RWPE1 (cell line): ENCODE measurements around the gene SPX.

Source experiments
- CTCF ChIA-PET: fragments of 350-600 bp; sonication (Branson Sonifier 250); formaldehyde crosslinking; extraction: SDS; loops from one replicate; lab custom pipeline; 2021; lab: Yijun Ruan, JAX
- POLR2A ChIA-PET: fragments of 400-600 bp; formaldehyde crosslinking; extraction: SDS; loops from one replicate; lab custom pipeline; 2020; ENCODE audit warnings: antibody characterized with exemption; ENCODE audit not compliant: low non-redundant PET; lab: Yijun Ruan, JAX
- DNase-seq: peaks from one replicate; pipeline ENCODE4 v3.0.0; 2012; ENCODE audit warnings: low spot score
- H3K27ac ChIP-seq: fragments of 450-650 bp; 2 replicates; pipeline ENCODE4 v1.5.1; 2017
- TF ChIP-seq, protein P1 (sequence below): fragments of 450-650 bp; conservative IDR thresholded peaks from 2 replicates; pipeline ENCODE4 v1.5.1; 2017; ENCODE audit warnings: low read depth, mild to moderate bottlenecking

The SPX gene

DNA sequence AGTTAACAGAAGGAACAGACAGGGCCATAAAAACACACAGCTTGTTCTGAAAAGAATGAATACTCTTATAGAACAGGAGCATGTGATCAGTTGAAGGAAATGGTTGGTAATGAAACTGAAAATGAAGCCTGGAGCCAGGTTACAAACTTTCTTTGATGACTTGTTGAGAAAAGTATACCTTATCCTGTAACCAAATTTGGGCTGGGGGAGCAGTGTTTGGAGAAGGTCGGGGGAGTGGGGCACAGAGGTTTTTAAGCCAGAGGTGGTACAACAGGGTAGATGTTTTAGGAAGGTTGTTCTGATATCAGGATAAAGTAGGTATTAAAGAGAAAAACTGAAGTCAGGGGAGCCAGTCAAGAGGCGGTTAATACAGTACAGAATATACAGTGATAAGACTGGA, 16.3 kb upstream of the SPX start:
- ChIA-PET CTCF (interaction anchor here (1.0 kb wide), 1 partner anchor 13 kb away, joined by 3 read pairs; no protein-coding TSS in a partner anchor), POLR2A (no interaction called here)
- no peak overlapping the region for H3K27ac ChIP-seq

DNA sequence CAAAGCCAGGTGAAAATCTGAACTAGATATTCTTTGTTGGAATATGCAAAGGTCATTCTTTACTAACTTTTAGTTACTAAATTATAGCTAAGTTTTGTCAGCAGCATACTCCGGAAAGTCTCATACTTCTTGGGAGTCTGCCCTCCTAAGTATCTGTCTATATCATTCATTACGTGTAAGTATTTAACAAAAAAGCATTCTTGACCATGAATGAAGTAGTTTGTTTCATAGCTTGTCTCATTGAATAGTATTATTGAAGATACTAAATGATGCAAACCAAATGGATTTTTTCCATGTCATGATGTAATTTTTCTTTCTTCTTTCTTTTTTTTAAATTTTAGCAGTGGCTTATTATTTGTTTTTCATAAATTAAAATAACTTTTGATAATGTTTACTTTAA, 9.8 kb upstream of the SPX start:
- no peak for DNase-seq
- CTCF ChIA-PET, result no interaction called here
- POLR2A ChIA-PET, result no interaction called here
- H3K27ac ChIP-seq, result no peak overlapping the region
- TF ChIP-seq, protein P1, sequence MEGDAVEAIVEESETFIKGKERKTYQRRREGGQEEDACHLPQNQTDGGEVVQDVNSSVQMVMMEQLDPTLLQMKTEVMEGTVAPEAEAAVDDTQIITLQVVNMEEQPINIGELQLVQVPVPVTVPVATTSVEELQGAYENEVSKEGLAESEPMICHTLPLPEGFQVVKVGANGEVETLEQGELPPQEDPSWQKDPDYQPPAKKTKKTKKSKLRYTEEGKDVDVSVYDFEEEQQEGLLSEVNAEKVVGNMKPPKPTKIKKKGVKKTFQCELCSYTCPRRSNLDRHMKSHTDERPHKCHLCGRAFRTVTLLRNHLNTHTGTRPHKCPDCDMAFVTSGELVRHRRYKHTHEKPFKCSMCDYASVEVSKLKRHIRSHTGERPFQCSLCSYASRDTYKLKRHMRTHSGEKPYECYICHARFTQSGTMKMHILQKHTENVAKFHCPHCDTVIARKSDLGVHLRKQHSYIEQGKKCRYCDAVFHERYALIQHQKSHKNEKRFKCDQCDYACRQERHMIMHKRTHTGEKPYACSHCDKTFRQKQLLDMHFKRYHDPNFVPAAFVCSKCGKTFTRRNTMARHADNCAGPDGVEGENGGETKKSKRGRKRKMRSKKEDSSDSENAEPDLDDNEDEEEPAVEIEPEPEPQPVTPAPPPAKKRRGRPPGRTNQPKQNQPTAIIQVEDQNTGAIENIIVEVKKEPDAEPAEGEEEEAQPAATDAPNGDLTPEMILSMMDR, result no peak

More for the DNA sequence above, 16.3 kb upstream of the SPX start:
- TF ChIP-seq, protein P1, result no peak
- no peak for DNase-seq

DNA sequence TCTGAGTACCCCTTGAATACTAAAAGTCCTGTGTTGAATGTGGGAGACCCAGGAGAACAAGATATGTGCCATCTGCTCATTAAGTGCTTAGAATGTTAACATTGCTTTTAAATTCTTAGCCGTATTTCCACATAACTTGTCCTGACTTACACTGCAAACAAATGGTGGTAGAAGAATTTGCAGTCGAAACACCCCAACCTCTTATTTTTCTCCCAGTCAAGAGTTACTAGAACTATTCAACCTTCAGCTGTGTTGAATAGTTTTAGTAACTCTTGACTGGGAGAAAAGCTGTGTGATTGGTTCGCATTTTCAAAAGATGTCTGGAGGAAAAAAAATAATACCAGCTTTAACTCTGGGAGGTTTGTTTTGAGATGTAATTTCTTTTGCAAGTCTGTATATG, 7.6 kb upstream of the SPX start:
- ChIA-PET CTCF (no interaction called here), POLR2A (no interaction called here)
- H3K27ac ChIP-seq, result no peak overlapping the region
- TF ChIP-seq, protein P1, result no peak
- no peak for DNase-seq

DNA sequence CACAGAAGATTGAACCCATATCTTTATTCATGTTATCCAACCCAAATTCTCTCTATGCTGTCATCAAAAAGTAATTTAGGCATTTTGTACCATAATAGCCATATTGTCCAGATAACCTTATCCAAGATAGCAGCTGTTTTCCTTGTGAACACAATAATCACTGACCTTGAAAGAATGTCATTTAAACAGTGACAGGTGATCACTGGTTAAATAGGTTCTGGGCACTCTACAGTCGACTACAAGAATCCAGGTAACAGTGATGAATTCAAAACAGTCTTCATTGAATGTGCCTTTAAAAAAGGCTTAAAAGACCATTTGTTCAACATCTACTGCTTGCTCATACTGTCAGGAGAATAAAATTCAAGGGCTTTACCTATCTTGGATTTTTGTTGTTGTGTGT, 4.6 kb upstream of the SPX start:
- DNase-seq, result no peak
- H3K27ac ChIP-seq, result no peak overlapping the region
- ChIA-PET POLR2A (no interaction called here), CTCF (interaction anchor here (0.6 kb wide), 1 partner anchor 20 kb away, joined by 3 read pairs; no protein-coding TSS in a partner anchor)
- TF ChIP-seq, protein P1, result no peak

DNA sequence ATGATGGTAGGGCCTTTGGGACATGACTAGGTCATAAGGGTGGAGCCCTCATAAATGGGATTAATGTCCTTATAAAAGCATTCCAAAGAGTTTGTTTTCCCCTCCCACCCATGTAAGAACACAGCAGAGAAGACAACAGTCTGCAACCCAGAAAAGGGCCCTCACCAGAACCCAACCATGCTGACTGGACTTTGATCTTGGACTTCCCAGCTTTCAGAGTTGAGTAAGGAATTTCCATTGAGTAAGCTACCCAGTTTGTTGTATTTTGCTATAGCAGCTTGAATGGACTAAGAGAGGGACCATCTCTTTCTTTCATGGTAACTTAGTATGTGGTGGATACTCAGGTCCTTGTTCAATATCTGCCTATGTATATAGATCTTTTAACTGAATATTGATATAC, 2.9 kb upstream of the SPX start:
- DNase-seq, result no peak
- H3K27ac ChIP-seq, result no peak overlapping the region
- ChIA-PET CTCF (no interaction called here), POLR2A (no interaction called here)
- TF ChIP-seq, protein P1, result no peak

DNA sequence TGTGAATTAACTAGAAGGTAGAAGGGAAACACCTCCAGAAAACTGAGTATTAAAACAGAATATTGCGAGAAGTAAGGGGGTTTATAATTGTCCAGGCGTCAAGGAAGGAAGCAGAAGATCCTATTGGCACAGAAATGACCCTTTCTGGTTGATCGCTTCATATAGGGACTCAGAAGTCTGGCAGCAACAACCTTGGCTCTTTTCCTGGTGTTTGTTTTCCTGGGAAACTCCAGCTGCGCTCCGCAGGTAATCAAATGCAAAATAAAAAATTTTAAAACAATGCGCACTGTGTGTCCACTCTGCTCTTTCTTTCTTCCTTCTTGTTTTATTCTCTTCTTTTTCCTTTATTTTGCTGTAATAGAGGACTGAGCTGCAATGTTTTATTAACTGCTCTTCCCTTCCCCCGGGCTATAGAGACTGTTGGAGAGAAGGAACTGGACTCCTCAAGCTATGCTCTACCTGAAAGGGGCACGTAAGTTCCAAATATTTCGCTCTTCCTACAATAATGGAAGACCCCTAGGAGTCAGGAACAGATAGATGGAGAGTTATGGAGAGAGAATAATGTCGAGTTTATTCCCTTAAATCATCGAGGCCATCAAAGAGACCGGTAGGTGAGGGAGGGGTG, 737 bp downstream of the SPX start:
- TF ChIP-seq, protein P1, result no peak
- ChIA-PET CTCF (no interaction called here), POLR2A (no interaction called here)
- no peak overlapping the region for H3K27ac ChIP-seq
- DNase-seq, result no peak
